IPS-NIHi7 (cell line): ENCODE measurements around the gene NOXA1.
"Not testable (repeated sequence)": the region's sequence is repeated elsewhere in the genome, so short reads cannot be mapped to it uniquely, and the experiment has no call there.

Experiments
- DNase-seq: peaks from one replicate; pipeline ENCODE4 v3.0.0; 2012; ENCODE audit warnings: mixed read lengths; ENCODE audit errors: extremely low spot score

NOXA1 gene

GRCh38 chr9:137406085-137406760, 17.0 kb upstream of the NOXA1 start:
- no peak for DNase-seq

GRCh38 chr9:137406876-137407589, 16.2 kb upstream of the NOXA1 start:
- peak; percentile 95 for DNase-seq

- DNase-seq = no peak
Measured at GRCh38 chr9:137407590-137408300, 15.4 kb upstream of the NOXA1 start.

GRCh38 chr9:137408651-137409405, 14.4 kb upstream of the NOXA1 start:
- no peak for DNase-seq

GRCh38 chr9:137409515-137409914, 13.7 kb upstream of the NOXA1 start:
- no peak for DNase-seq

- not testable (repeated sequence) for DNase-seq
Measured at GRCh38 chr9:137410236-137410890, 12.8 kb upstream of the NOXA1 start.

GRCh38 chr9:137410891-137411249, 12.3 kb upstream of the NOXA1 start:
- DNase-seq = no peak

GRCh38 chr9:137411260-137411644, 11.9 kb upstream of the NOXA1 start:
- DNase-seq = no peak

GRCh38 chr9:137411645-137412380, 11.4 kb upstream of the NOXA1 start:
- no peak for DNase-seq

- DNase-seq = no peak
Measured at GRCh38 chr9:137412431-137412830, 10.8 kb upstream of the NOXA1 start.

- no peak for DNase-seq
Measured at GRCh38 chr9:137415451-137415850, 7.7 kb upstream of the NOXA1 start.

- no peak for DNase-seq
Measured at GRCh38 chr9:137416006-137416562, 7.1 kb upstream of the NOXA1 start.

GRCh38 chr9:137416563-137417151, 6.5 kb upstream of the NOXA1 start:
- DNase-seq = no peak

- DNase-seq = no peak
Measured at GRCh38 chr9:137417161-137418021, 5.8 kb upstream of the NOXA1 start.

- no peak for DNase-seq
Measured at GRCh38 chr9:137421838-137422603, 1.2 kb upstream of the NOXA1 start.

- no peak for DNase-seq
Measured at GRCh38 chr9:137423514-137424291, 510 bp downstream of the NOXA1 start.

GRCh38 chr9:137426018-137426681, 3.0 kb downstream of the NOXA1 start:
- no peak for DNase-seq
